IMR-90 (cell line): ENCODE results near the gene GAREM1. TPM values are rescaled to one million over a fixed set of nuclear protein-coding genes. Genes with fewer than 3 reads are reported as not detected.

ENCODE experiments used
- ATAC-seq: fragments of 200-7000 bp; cut with Tn5 transposase; 2 replicates; pipeline ENCODE4 v1.9.1; 2020; ENCODE audit warnings: low read depth, mild to moderate bottlenecking, moderate library complexity
- BruUV-seq: library from RNA; stranded (reverse); fragments of 400-500 nt; replicated peaks from 2 replicates; lab custom pipeline; 2021; lab: Mats Ljungman, UMichigan
- CTCF ChIA-PET: fragments of 300-600 bp; formaldehyde crosslinking; extraction: SDS; loops from one replicate; lab custom pipeline; 2021; ENCODE audit warnings: antibody characterized with exemption; lab: Yijun Ruan, JAX
- POLR2A ChIA-PET: fragments of 300-600 bp; sonication (Branson Sonifier 250); formaldehyde crosslinking; loops from one replicate; lab custom pipeline; 2022; ENCODE audit warnings: antibody characterized with exemption; ENCODE audit not compliant: unreplicated experiment; lab: Charles Lee
- DNase-seq: peaks from one replicate; pipeline ENCODE4 v3.0.0; 2013
- H2AFZ ChIP-seq: replicated peaks from 2 replicates; pipeline ENCODE3; 2013; ENCODE audit warnings: low read length, mild to moderate bottlenecking; ENCODE audit not compliant: poor library complexity
- H2AK5ac ChIP-seq: 2 replicates; pipeline ENCODE4 v1.6.1; 2013; ENCODE audit warnings: low read depth, low read length, inconsistent platforms
- H2AK9ac ChIP-seq: replicated peaks from 2 replicates; pipeline ENCODE3; 2013; ENCODE audit warnings: mild to moderate bottlenecking, low read depth, low read length, moderate library complexity; ENCODE audit not compliant: poor library complexity
- H2BK120ac ChIP-seq: 2 replicates; pipeline ENCODE4 v1.6.1; 2013; ENCODE audit warnings: low read depth, low read length, inconsistent platforms
- H2BK15ac ChIP-seq: 3 replicates; pipeline ENCODE4 v1.6.1; 2013; ENCODE audit warnings: low read depth, low read length, inconsistent platforms
- H2BK20ac ChIP-seq: 2 replicates; pipeline ENCODE4 v1.6.1; 2013; ENCODE audit warnings: low read depth, mild to moderate bottlenecking, inconsistent platforms, low read length, moderate library complexity
- H2BK5ac ChIP-seq: 2 replicates; pipeline ENCODE4 v1.6.1; 2013; ENCODE audit warnings: mild to moderate bottlenecking, low read depth, low read length, inconsistent platforms; ENCODE audit not compliant: poor library complexity, severe bottlenecking
- H3K14ac ChIP-seq: replicated peaks from 2 replicates; pipeline ENCODE4 v1.6.1; 2013; ENCODE audit warnings: low read depth, low read length, inconsistent platforms
- H3K18ac ChIP-seq: 2 replicates; pipeline ENCODE4 v1.6.1; 2013; ENCODE audit warnings: low read depth, low read length, control low read depth
- H3K23ac ChIP-seq: 2 replicates; pipeline ENCODE4 v1.6.1; 2013; ENCODE audit warnings: low read depth, low read length, inconsistent platforms
- H3K27ac ChIP-seq: 2 replicates; pipeline ENCODE4 v1.5.1; 2013; ENCODE audit warnings: mild to moderate bottlenecking, control low read depth, low read length; ENCODE audit not compliant: insufficient read depth
- H3K27me3 ChIP-seq: 2 replicates; pipeline ENCODE4 v1.6.1; 2013; ENCODE audit warnings: low read length; ENCODE audit not compliant: control insufficient read depth, insufficient read depth
- H3K36me3 ChIP-seq: 2 replicates; pipeline ENCODE4 v1.6.1; 2013; ENCODE audit warnings: low read length, mixed read lengths; ENCODE audit not compliant: control insufficient read depth, insufficient read depth
- H3K4ac ChIP-seq: 2 replicates; pipeline ENCODE4 v1.6.1; 2013; ENCODE audit warnings: low read depth, low read length, inconsistent platforms
- H3K4me1 ChIP-seq: 2 replicates; pipeline ENCODE4 v1.6.1; 2013; ENCODE audit warnings: low read length, mixed read lengths; ENCODE audit not compliant: control insufficient read depth, insufficient read depth
- H3K4me2 ChIP-seq: 2 replicates; pipeline ENCODE4 v1.6.1; 2013; ENCODE audit warnings: low read depth, mild to moderate bottlenecking, control low read depth, low read length, moderate library complexity
- H3K4me3 ChIP-seq: 2 replicates; pipeline ENCODE4 v1.5.1; 2013; ENCODE audit warnings: low read depth, mild to moderate bottlenecking, control low read depth, low read length, moderate library complexity; ENCODE audit not compliant: insufficient read depth
- H3K56ac ChIP-seq: 2 replicates; pipeline ENCODE4 v1.6.1; 2013; ENCODE audit warnings: low read length, inconsistent platforms; ENCODE audit not compliant: insufficient read depth; ENCODE audit errors: extremely low read depth
- H3K79me1 ChIP-seq, 2 experiments: 2 replicates each; pipeline ENCODE4 v1.6.1; 2013; ENCODE audit warnings: low read length in 2 of 2, inconsistent platforms in 1 of 2, low read depth in 1 of 2
- H3K9ac ChIP-seq: 2 replicates; pipeline ENCODE4 v1.6.1; 2013; ENCODE audit warnings: low read depth, low read length, control low read depth
- H3K9me1 ChIP-seq: 2 replicates; pipeline ENCODE4 v1.6.1; 2013; ENCODE audit warnings: low read length, inconsistent platforms; ENCODE audit not compliant: insufficient read depth
- H3K9me3 ChIP-seq: 2 replicates; pipeline ENCODE4 v1.6.1; 2013; ENCODE audit warnings: low read length; ENCODE audit not compliant: control insufficient read depth, insufficient read depth
- H4K20me1 ChIP-seq: 2 replicates; pipeline ENCODE4 v1.6.1; 2013; ENCODE audit warnings: low read length, inconsistent platforms; ENCODE audit not compliant: insufficient read depth
- H4K5ac ChIP-seq: 2 replicates; pipeline ENCODE4 v1.6.1; 2013; ENCODE audit warnings: mild to moderate bottlenecking, low read depth, low read length, control low read depth
- H4K8ac ChIP-seq, 2 experiments: 2 replicates each; pipeline ENCODE4 v1.6.1; 2013; ENCODE audit warnings: low read depth in 2 of 2, low read length in 2 of 2, control low read depth in 1 of 2, inconsistent platforms in 1 of 2
- H4K91ac ChIP-seq: 2 replicates; pipeline ENCODE4 v1.6.1; 2013; ENCODE audit warnings: low read depth, low read length, inconsistent platforms; ENCODE audit not compliant: insufficient read depth
- BHLHE40 ChIP-seq: fragments of 150-350 bp; IDR thresholded peaks from 2 replicates; pipeline ENCODE4 v1.6.1; 2016; ENCODE audit warnings: mild to moderate bottlenecking, low read depth, low read length
- CEBPB ChIP-seq: IDR thresholded peaks from 2 replicates; pipeline ENCODE4 v1.6.1; 2012; ENCODE audit warnings: low read depth, low read length, improper control_type of control experiment
- CHD1 ChIP-seq: IDR thresholded peaks from 2 replicates; pipeline ENCODE4 v1.6.1; 2012; ENCODE audit warnings: low read depth, low read length, improper control_type of control experiment
- CTCF ChIP-seq: conservative IDR thresholded peaks from 2 replicates; pipeline ENCODE4 v1.5.1; 2012; ENCODE audit warnings: mild to moderate bottlenecking, low read depth, low read length, improper control_type of control experiment
- ELK1 ChIP-seq: fragments of 150-350 bp; IDR thresholded peaks from 2 replicates; pipeline ENCODE4 v1.6.1; 2016; ENCODE audit warnings: low read depth, mild to moderate bottlenecking, low read length, moderate library complexity, borderline replicate concordance
- FOS ChIP-seq: fragments of 150-350 bp; IDR thresholded peaks from 2 replicates; pipeline ENCODE4 v1.6.1; 2016; ENCODE audit warnings: low read depth, low read length
- MAFK ChIP-seq: IDR thresholded peaks from 2 replicates; pipeline ENCODE4 v1.6.1; 2012; ENCODE audit warnings: low read depth, low read length, improper control_type of control experiment
- MAZ ChIP-seq: IDR thresholded peaks from 2 replicates; pipeline ENCODE4 v1.6.1; 2012; ENCODE audit warnings: low read depth, mild to moderate bottlenecking, low read length, improper control_type of control experiment, moderate library complexity, borderline replicate concordance
- MXI1 ChIP-seq: IDR thresholded peaks from 2 replicates; pipeline ENCODE4 v1.6.1; 2012; ENCODE audit warnings: low read depth, mild to moderate bottlenecking, low read length, moderate library complexity, borderline replicate concordance
- NFE2L2 ChIP-seq: fragments of 150-350 bp; IDR thresholded peaks from 2 replicates; pipeline ENCODE4 v1.6.1; 2016; ENCODE audit warnings: low read depth, mild to moderate bottlenecking, low read length
- POLR2A ChIP-seq: IDR thresholded peaks from 2 replicates; pipeline ENCODE4 v1.6.1; 2012; ENCODE audit warnings: mild to moderate bottlenecking, low read depth, low read length
- RAD21 ChIP-seq: IDR thresholded peaks from 2 replicates; pipeline ENCODE4 v1.6.1; 2012; ENCODE audit warnings: low read length, improper control_type of control experiment
- RCOR1 ChIP-seq: IDR thresholded peaks from 2 replicates; pipeline ENCODE4 v1.6.1; 2012; ENCODE audit warnings: mild to moderate bottlenecking, low read length, improper control_type of control experiment; ENCODE audit not compliant: insufficient replicate concordance
- RFX5 ChIP-seq: IDR thresholded peaks from 2 replicates; pipeline ENCODE4 v1.8.0; 2012; ENCODE audit warnings: low read depth, mild to moderate bottlenecking, low read length, moderate library complexity
- SMC3 ChIP-seq: fragments of 150-350 bp; IDR thresholded peaks from 2 replicates; pipeline ENCODE4 v1.6.1; 2016; ENCODE audit warnings: low read depth, mild to moderate bottlenecking, antibody characterized with exemption, low read length, moderate library complexity
- USF2 ChIP-seq: fragments of 150-350 bp; IDR thresholded peaks from 2 replicates; pipeline ENCODE4 v1.6.1; 2017; ENCODE audit warnings: mild to moderate bottlenecking, antibody characterized with exemption, low read length, low read depth
- WGBS, 2 experiments: methylation state at CpG; one replicate each; pipeline versions ENCODE4 v1.1.5 to v1.1.7; 2013; ENCODE audit warnings: missing lambda C conversion rate in 2 of 2; ENCODE audit not compliant: insufficient read length in 1 of 2; ENCODE audit errors: extremely low coverage in 2 of 2; 5-methylcytosine and 5-hydroxymethylcytosine counted together
- dilution Hi-C: fragments of 300-500 bp; cut with HindIII; formaldehyde crosslinking; loops from one replicate; pipeline ENCODE4 v1.14.3; 2018; ENCODE audit warnings: low sequenced_read_pairs; ENCODE audit not compliant: unreplicated experiment
- in situ Hi-C: fragments of 300-500 bp; cut with MboI; formaldehyde crosslinking; loops from 3 replicates; pipeline ENCODE4 v1.14.3; 2019; ENCODE audit warnings: low sequenced_read_pairs, inconsistent platforms, mixed read lengths
- intact Hi-C: fragments of 100-400 bp; cut with micrococcal nuclease; formaldehyde crosslinking; loops from 2 replicates; pipeline ENCODE4 v1.10.0; 2022
- polyA plus RNA-seq, 3 experiments: library from polyadenylated mRNA; depleted of rRNA; stranded (reverse); fragments of >200 nt; gene quantifications; 2 replicates each; pipeline ENCODE4 v1.2.3, GENCODE V29; 2012; ENCODE audit warnings: low replicate concordance in 1 of 3
- total RNA-seq: library from RNA; depleted of rRNA; stranded (reverse); fragments of >200 nt; gene quantifications from 2 replicates; pipeline ENCODE4 v1.2.3, GENCODE V29; 2012

GAREM1 gene
- total and polyA plus RNA-seq, 2 of the 4 experiments (the other 2 are of a cell fraction): 1.4 to 2.3 TPM

GRCh38 chr18:32286749-32287148 lies 183.9 kb downstream of the GAREM1 start:
- in situ Hi-C loops: no loop called here
- Histone ChIP-seq H3K23ac (no peak overlapping the region), H2AFZ (no peak overlapping the region), H3K27ac (no peak overlapping the region), H4K5ac (no peak overlapping the region), H3K4me3 (no peak overlapping the region), H4K8ac (no peak overlapping the region), H3K14ac (no peak overlapping the region), H4K91ac (no peak overlapping the region), H2BK5ac (no peak overlapping the region), H2AK5ac (no peak overlapping the region), H2AK9ac (no peak overlapping the region), H3K4ac (no peak overlapping the region), H3K36me3 (peaks cover 6% of the 10 kb centered on the region; the same call in 1 of the 2 replicates), H3K18ac (no peak overlapping the region), H3K4me2 (no peak overlapping the region), H3K9me3 (no peaks in the 10 kb centered on the region), H2BK120ac (no peak overlapping the region), H3K4me1 (no peaks in the 10 kb centered on the region), H3K9me1 (no peaks in the 10 kb centered on the region), H3K79me1 (no peaks in the 10 kb centered on the region), H4K20me1 (no peaks in the 10 kb centered on the region), H2BK20ac (no peak overlapping the region), H3K9ac (no peak overlapping the region), H3K56ac (no peak overlapping the region), H3K27me3 (no peaks in the 10 kb centered on the region), H2BK15ac (no peak overlapping the region)
- ChIA-PET POLR2A (no interaction called here), CTCF (no interaction called here)
- ATAC-seq (no peak), DNase-seq (no peak)
- BruUV-seq: no TSS peak
- TF ChIP-seq RFX5: no peak
- no peak for TF ChIP-seq MXI1
- no peak for TF ChIP-seq CTCF
- no peak for TF ChIP-seq MAZ
- TF ChIP-seq MAFK: no peak
- TF ChIP-seq SMC3: no peak
- TF ChIP-seq CEBPB: no peak
- TF ChIP-seq USF2: no peak
- no peak for TF ChIP-seq RCOR1
- TF ChIP-seq RAD21: no peak
- TF ChIP-seq POLR2A: no peak
- no peak for TF ChIP-seq CHD1
- no peak for TF ChIP-seq BHLHE40
- no peak for TF ChIP-seq NFE2L2
- no peak for TF ChIP-seq ELK1
- no peak for TF ChIP-seq FOS
- 94% methylated on average over 3 of the region's 5 CpGs; no CpG with 5 or more reads in 1 of the 2 experiments for WGBS, 2 experiments
- intact Hi-C loops: no loop called here
- dilution Hi-C loops: loop anchor here (25.0 kb wide), 1 partner anchor 176 kb away; the partner anchor contains the start of gene GAREM1
